Stimulated activated naive CD8-positive, alpha-beta T cell treated with anti-CD3 and anti-CD28 coated beads, Interleukin-15, Interleukin-2, amounts not matched to agents 100 U/mL and 50 U/mL, for 24 hours (primary cell): ENCODE results near the gene TBC1D8.

Experiments used
- ATAC-seq: fragments of 150-1000 bp; cut with Tn5 transposase; one replicate; pipeline ENCODE4 v1.10.0; 2021
- DNase-seq: peaks from one replicate; pipeline ENCODE4 v3.0.0; 2021

Gene TBC1D8

DNA sequence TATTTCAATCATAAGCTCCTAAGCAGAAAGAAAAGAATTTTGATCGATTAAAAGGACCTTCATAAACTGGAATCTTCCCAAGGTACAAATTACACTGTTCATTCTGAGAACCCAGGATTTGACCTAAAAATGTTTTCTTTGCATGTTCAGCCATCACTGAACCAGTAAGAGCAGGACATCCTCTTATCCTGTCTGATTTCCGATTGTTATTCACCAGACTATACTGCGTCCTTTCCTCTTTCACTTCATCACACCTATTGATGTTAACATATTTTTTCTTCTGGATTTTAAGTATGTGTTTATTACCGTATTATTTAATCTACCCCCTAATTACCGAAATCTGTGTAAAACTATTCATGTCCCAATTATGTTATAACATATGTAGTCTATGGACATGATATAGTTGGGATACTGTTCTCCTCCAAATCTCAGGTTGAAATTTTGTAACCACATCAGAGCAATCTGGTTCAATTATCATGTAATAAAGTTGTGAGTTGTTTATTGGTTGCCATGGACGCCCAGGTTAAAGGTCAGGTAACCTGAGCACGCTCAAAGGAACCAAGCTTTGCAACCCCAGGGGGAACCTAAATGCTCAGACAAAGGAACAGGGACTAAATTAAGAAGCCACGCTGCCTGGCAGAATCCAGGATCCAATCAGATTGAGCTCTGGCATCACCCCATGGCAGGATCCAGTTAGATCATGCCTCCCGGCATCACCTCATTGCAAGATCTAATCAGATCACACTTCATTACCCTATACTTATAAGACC lies 11.6 kb upstream of the TBC1D8 start:
- ATAC-seq (no peak), DNase-seq (no peak)

DNA sequence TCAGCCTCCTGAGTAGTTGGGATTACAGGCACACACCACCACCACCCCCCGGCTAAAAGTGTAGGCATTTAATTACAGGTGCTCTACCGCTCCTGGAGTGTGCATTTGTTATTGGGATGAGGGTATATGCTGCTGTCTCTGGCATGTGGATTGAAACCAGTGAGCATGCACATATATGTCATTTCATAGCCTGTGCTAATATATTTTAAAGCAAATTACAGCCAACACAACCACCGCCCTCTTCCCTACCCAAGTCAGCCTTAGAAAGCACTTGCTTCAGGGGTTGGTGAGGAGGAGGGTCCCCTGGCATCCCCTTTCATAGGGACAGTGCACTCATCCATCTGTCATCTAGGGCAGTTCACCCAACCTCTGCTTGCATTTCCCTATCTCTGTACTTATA lies 10.5 kb upstream of the TBC1D8 start:
- ATAC-seq (no peak), DNase-seq (no peak)

DNA sequence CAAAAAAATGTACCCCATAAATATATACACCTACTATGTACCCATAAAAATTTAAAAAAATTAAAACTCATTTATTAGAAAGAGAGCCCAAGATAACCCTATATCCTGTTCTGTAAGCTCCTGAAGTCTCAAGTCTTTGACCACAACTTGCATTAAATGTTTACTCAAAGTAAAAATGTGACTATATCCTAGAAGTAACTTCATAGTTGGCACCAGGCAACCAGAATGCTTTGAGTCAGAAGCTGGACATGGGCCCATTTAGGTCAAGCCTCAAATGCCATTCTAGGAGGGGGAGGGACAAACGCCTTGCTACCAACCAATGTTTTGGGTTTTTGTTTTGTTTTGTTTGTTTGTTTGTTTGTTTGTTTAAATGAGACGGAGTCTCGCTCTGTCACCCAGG lies 9.3 kb upstream of the TBC1D8 start:
- ATAC-seq, result no peak
- no peak for DNase-seq

DNA sequence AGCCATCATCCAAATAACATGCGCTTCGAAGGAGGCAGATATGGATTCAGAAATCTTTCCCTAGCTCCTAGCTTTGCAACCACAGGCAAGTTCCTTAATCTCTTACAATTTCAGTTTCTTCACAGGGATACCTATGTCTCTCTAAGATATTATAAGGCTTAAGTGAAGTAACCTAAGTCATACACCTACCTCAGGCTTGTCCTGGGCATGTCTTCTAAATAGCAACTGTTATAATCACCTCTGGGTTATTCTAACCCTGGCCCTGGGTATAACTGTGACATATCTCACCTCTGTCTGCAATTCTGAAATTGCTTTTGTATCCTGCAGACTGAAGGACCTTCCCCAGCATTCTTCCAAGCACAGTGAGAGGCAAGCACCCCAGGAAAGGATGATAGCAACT lies 8.3 kb upstream of the TBC1D8 start:
- DNase-seq, result no peak
- no peak for ATAC-seq

DNA sequence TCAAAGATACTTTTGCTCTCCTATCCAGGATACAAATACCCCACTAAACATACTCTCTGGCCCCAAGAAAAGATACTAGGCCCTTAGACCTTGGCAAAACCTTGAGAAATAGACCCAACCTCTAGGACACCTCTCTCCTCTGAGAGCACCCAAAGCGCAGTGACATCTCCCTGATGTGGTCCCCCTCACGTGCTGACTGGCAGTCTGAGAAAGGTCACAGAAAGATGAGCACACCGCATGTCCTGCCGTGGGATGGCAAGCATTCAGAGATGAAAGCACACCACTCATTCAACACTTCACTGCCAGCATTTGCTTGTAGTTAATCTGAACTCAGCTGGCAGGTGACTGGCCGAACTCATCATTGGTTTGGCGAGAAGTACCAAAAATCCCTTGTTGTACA lies 6.1 kb upstream of the TBC1D8 start:
- ATAC-seq, result peak; percentile 62

DNA sequence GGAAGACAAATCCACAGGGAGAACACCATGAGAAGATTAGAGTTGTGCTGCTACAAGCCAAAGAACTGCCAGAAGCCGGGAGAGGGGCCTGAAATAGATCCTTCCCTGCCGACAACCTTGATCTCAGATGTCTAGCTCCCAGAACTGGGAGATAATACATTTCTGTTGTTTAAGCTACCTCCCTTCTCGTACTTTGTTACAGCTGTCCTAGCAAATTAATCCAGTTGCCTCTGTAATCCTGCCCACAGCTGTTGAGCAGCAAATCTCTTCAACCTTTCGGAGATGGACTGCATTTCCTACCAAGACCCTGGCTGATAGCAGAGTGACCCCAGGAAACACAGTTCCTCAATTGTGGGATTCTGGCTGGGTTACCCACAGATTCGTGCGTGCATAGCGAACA lies 2.6 kb upstream of the TBC1D8 start:
- DNase-seq, result no peak
- no peak for ATAC-seq

More for the DNA sequence above, 6.1 kb upstream of the TBC1D8 start:
- peak; percentile 16 for DNase-seq

DNA sequence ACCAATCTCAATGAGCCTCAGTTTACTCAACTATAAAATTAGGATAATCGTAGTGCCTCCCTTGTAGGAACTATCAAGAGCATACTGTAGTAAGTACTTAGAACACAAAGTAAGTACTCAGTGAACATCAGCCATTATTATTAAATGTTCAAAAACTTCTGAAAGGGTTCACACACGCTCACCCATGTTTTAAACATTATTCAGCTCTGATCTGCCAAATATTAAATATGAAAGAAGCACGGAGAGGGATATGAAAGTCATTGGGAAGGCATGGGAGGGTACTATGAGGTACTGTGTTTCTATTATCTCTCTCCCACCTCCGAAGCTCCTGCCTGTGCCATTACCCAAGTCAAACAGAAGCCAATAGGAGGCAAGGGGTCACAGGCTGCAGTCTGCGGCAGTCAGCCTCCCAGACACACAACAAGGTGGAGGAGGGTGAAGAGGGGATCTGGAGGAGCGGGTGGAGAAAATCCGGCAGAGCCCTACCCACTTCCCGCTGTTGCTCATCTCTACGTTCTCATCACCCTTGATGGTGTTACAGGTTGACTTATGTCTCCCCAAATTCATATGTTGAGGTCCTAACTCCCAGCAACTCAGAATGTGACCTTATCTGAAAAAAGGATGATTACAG lies 2.0 kb upstream of the TBC1D8 start:
- ATAC-seq, result no peak
- no peak for DNase-seq

DNA sequence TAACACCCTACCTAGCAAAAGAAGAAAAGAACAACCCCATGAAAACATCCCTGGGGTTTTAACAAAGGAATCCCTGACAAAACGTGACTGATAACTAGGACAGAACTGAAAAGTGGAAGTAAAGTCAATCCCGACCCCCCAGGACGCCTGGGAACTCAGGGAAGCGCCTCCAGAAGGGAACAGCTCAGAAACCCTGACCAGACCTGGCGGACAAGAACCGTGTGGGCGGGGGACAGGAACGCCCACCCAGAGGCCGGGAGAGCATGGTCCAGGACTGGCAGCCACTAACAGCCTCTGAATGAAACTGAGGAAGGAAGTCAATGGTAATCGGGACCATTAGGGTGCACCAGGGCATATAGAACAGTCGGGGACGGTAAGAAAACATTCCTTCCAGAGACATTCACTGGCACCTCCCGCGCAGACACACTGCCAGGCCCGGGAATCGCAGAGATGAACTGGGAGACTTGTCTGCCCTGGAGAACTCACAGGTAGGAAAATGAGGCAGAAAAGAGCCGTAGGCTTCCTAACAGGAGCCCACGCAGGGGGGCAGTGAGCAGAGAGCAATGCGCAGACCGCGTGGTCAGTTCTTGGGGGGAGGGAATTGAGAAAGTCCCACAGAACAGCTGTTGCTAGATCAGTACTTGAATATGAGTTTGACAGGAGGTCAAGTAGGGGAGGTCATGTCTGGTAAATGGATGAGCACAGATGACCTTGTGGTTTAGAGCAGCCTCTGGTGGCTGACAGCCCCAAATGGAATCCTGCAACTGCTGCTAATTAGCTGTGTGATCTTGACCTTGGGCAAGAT lies 1.3 kb upstream of the TBC1D8 start:
- peak; percentile 10 for DNase-seq

DNA sequence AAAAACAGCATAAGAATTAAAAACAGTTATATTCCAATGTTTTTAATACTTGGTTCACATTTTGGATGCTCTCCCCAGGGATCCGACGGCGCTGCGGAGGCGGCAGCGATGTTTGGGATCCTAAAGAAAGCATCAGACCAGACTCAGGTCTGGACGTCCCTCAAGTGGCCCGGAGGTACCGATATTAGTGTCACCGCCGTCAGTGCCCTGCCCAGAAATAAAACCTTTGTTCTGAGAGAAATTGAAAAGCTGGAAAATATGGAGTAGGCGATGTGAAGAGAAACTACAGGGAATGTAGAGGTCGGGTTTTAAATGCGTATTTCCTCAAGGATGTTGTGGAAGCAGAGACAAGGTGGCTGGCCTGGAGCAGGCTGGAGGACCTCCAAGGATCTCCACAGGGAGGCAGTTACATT lies 683 bp upstream of the TBC1D8 start:
- DNase-seq, result no peak
- ATAC-seq, result no peak

More for the DNA sequence above, 1.3 kb upstream of the TBC1D8 start:
- no peak for ATAC-seq

DNA sequence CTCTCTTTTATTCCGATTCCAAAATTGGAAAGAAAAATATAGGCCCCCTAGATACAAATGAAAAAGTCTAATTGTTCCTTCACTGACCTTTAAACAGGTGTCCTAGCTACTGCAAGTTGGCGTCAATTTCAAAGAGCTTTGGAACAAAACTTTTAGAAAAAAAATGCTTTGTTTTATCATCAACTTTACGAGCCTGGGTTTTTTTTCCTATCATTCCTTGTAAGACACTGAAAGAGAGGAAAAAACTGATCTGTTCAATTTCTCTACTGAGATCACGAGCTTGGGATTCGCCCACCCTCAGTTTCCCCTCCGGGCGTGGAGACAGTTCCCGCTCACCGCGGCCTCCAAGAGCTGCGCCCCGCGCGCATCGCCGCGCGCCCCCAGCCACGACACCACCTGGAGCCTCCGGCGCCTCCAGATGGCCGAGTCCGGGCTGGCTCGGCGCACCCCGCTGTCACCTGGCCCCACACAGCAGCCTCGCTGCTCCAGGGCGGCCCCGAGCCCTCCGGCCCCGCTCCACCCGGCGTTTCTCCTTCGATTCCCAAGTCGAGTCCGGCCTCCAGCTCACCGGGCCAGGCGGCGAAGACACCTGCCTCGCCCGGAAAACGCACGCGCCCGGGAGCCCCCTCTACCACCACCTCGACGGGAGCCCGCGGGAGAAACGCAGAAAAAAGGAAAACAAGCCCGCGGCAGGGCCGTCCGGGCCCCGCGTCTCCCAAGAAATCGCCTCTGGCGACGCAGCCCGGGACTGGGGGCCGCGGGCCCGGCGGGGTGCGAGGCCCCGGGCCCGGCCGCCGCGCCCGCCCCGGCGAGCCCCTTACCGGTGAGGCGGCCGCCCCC lies 656 bp downstream of the TBC1D8 start:
- peak; percentile 27 for DNase-seq
- ATAC-seq, result peak; percentile 5

DNA sequence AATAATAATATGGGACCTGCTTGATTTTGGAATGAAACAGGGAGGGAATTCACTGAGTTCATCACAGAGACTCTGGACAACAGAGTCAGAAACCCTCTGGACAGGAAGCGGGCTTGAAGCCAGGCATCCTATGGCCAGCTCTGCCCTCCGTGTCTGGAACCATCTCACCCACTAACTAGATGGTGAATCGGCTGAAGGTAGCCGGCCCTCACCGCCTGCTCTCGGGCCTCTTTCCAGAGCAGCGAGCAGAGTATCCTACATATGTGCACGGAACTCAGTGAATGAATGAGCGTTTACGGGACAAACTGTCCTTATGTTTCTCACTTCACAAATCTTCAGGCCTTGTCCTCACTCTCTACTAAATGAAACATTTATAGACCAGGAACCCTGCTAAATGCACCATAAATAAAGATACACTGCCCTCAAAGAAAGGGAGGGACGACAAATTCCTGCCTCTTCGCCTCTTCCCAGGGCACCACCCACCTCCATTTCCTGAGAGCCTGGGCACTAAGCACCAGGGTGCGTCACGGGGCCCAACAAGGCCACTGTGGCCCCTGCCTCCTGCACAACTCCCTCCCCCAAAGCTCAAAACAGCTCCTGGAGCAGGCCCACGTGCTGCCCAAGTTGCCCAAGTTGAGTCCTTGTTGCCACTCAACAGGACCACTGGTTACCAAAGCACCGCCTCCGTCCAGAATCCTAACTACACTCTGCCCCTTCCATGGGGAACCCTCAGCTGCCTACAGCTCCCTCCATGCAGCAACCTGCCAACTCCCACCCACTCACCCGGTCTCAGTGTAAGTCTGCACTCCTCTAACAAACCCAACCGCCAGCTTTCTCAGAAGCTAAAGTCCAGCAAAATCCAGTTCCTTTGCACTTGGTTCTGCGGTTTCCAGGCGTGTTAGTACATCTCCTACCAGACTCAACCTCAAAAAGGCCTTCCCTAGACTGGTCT lies 1.7 kb downstream of the TBC1D8 start:
- ATAC-seq (no peak), DNase-seq (no peak)

DNA sequence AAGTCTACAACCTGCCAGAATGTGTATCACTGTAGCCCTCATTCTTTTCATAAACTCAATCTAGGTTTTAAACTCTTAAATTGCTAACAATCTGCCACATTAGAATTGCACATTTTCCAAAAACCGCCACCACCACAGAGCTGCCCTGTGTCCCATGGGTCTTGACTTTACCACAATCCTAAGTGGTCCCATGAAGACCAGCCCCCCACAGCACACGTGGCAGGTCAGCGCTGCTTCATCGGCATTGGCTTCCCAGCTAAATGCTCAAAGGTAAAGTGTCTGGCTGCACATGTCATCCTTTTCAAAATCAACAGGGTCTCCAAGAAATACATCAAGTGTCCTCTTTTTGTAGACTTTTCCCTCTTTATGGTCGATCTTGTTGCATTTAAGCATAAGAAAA lies 2.4 kb downstream of the TBC1D8 start:
- ATAC-seq (no peak), DNase-seq (no peak)

DNA sequence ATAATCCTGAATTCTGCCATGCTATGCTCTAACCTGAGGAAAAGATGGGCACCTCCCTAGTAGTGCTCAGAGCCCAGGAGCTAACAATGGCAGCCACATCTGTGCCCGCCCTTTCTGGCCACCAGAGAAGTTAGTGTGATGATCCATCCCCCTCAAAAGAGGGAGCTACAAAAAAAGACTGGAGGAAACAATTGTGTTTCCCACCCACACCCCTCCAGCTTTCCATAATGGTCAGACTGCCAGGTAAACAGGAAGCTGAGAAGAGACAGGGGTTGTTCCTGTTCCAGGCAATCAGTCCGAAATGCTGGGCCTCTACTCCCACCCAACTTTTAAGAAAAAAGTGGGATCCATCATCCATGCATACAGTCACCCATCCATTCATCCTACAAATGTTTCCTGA lies 3.2 kb downstream of the TBC1D8 start:
- DNase-seq (no peak), ATAC-seq (no peak)

DNA sequence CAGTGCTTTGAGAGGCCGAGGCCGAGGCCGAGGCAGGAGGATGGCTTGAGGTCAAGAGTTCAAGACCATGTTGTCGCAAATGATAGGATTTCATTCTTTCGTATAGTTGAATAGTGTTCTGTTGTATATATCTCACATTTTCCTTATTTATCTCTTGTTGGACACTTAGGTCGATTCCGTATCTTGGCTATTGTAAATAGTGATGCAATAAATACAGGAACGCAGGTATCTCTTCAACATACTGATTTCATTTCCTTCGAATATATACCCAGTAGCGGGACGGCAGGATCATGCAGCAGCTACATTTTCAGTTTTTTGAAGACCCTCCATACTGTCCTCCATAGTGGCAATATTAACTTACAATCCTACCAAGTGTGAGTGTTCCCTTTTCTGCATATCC lies 4.1 kb downstream of the TBC1D8 start:
- ATAC-seq (no peak), DNase-seq (no peak)

DNA sequence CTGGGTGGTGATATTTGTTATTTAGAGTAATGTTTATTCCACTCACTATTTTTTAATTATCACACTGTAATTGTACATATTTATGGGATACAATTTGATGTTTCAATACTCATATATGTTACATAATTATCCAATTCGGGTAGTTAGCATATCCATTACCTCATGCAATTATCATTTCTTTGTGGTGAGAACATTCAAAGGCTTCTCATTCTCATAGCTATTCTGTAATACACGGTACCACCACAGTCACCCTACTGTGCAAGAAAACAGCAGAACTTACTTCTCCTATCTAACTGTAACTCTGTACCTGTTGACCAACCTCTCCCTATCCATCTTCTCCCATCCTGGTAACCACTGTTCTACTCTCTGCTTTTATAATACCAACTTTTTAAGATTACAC lies 4.6 kb downstream of the TBC1D8 start:
- ATAC-seq (no peak), DNase-seq (no peak)

DNA sequence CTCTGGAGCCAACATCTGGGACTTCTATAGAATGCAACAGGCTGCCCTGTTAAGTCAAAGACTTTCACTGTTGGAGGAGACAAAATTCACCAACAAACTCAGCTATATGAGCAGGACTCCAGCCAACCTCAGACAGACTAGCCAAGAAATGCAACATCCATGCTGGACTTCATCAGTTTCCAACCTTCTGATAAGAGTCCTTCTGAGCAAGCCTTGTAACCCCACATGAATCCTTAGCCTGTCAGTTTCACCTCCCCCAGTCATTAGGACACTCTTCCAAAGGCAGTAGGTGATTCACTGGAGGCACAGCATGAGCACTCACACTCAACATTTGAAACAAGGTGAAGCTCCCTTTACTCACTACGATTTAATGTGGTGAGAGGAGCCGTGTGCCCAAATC lies 5.8 kb downstream of the TBC1D8 start:
- ATAC-seq (no peak), DNase-seq (no peak)

DNA sequence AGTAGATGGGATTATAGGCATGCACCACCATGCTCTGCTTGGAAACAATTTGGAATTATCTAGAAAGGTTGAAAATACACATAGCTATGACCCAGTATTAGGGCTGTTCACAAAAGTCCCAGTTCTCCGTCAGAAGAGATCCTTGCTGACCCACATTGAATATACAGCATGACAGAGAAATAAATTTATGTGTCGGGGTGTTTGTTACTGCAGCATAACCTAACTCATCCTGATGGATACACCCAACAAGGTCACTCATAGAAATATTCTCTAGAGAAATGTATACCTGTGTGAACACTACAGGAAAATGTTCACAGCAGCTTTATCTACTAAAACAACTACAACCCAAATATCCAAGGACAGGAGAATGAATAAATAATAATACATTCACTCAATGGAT lies 9.0 kb downstream of the TBC1D8 start:
- ATAC-seq (no peak), DNase-seq (no peak)

DNA sequence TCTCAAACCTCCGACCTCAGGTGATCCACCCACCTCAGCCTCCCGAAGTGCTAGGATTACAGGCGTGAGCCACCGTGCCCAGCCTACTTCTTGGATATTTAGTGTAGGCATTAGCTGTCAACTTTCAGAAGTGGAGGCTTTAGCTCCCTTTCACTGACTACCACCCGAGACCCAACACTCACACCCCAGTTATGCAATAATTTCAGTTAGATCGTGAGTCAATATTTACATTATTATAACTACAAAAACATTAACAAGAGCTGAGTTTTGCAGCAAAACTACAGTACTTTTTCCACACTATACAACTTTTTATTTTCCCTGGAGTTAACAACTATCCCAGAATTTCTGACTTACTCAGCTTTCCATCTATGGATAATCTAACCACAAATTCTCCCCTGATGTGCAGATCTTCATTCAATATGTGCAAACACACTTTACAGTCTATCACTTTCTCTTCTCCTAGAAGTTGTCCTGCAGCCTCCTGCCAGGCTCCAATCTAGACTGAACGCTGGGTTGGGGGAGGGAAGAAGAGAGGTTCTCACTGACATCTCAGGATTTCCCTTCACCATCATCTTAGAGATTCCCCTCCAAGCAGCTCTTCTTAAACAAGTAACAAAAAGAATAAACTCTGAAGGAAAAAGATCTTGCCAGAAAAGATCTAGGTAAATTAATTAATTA lies 10.1 kb downstream of the TBC1D8 start:
- no peak for ATAC-seq
- no peak for DNase-seq

DNA sequence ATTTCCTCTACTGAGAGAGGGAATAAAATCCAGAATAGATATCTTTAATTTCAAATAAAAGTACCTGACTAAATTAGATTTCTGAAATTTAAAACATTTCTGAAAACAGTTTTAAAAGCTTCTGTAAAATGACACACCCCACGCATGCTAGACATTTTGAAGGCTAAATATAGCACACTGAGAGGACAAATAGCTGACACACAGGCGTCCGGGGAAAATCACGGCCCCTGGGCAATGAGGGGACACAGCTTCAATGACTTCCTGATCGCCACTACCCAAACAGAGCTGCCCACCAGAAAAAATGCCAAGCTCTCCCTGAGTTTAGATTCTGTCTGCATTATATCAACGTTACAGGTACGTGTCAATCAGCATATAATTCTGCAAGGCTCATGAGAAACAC lies 10.9 kb downstream of the TBC1D8 start:
- no peak for DNase-seq
- ATAC-seq, result no peak

DNA sequence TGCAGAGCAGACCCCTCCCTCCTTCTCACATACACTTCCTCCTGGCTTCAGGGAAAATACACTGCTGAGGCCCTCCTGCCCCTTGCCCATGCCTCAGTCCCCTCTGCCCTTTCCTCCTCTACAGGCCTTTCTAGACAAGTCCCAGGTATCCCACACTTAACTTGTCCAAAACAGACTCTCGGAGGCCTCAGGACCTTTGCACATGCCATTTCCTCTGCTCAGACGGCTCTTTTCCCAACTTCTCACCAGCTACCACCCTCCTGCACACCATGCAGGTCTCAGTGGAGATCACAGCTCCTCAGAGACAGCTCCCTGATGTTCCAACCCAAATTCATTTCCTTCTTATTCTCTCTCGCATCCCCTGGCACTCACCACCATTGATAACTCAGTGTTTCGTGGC lies 11.7 kb downstream of the TBC1D8 start:
- no peak for DNase-seq
- no peak for ATAC-seq
